Measurements from ENCODE around the gene KRTAP9-1.
A peak's percentile ranks its signal among the peaks of the same experiment; 100 is the strongest.
"Not testable (repeated sequence)": the region's sequence is repeated elsewhere in the genome, so short reads cannot be mapped to it uniquely, and the experiment has no call there.

KRTAP9-1 gene

GRCh38 chr17:41189837-41190318 is at the start of gene KRTAP9-1:
Gene KRTAP9-1 (plus strand): TSS chr17:41189887. CDS start chr17:41189887, 0 bp downstream.
- DNase-seq (ENCODE audit: low read depth), result not testable (repeated sequence)

DNA sequence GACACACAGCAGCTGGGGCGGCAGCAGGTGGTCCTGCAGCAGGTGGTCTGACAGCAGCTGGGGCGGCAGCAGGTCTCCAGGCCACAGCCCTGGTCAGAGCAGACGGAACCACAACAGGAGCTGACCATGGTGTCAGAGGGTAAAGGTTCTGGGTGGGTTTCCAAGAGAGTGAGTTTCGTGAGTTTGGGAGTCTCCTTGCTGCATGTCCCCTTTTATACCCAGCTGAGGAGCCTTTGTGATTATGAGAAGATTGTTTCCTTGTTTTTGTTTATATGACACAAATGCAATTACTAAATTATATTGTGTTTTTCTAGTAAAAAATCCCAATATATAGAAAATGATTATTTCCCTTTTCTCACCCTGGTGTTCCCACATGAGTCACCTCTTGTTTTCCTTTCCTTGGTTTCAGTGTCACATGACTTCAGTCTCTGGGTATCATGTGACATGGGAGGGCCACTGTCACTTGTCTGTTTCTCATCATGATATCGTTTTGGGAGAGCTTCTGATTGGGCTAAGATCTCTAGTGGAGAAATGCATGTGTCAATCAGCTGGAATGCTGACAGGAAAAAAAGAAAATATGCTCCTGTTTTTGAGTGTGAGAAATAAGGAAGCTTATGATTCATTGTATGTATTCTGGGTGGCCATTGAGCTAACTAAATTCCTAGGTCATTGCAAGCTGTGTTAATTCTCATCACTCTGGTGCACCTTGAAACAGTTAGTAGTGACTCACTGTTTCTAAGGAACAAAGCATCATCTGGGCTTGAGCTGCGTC is 49.1 kb upstream of the KRTAP9-1 start, which contains the start of gene KRTAP4-6:
Gene KRTAP4-6 (minus strand): TSS at position 185 of the 772 bp plus-strand sequence. CDS start 57 bp downstream, at position 128.
- no peak for DNase-seq (ENCODE audit: low read depth)

DNA sequence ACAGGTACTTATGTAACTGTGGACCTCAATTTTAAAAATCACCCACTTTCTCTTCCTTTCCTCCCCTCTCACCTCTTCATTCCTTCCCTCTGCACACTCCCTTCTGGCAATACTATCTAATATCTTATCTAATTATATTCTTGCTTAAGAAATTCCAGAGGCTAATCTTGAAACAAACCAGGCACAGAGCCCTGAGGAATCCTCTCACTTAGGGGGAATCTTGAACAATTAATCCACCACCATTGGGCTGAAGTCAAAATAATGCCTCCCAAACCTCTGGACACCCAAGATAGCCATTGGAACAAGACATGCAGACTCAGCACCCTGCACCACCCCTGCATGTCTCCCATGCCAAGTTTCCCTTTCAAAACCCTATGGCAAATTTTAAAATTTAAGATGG is 48.3 kb upstream of the KRTAP9-1 start:
- DNase-seq (ENCODE audit: low read depth), result no peak

DNA sequence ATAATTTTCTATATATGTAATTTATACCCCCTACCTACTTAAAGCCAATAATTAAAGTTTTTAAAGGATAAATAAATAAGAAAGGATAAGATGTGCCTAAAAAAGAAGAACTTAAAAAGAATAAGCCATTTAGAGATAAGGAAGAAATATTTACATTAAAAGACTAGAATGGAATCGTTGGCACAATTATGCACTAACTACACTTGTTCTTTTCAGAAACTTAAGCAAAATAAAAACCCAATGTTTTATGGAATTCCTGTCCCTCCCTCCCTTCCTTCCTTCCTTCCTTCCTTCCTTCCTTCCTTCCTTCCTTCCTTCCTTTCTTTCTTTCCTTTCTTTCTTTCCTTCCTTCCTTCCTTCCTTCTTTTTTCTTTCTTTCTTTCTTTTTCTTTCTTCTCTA is 44.8 kb upstream of the KRTAP9-1 start:
- DNase-seq (ENCODE audit: low read depth), result no peak

GRCh38 chr17:41145261-41145660 is 44.4 kb upstream of the KRTAP9-1 start:
- no peak for DNase-seq (ENCODE audit: low read depth)

DNA sequence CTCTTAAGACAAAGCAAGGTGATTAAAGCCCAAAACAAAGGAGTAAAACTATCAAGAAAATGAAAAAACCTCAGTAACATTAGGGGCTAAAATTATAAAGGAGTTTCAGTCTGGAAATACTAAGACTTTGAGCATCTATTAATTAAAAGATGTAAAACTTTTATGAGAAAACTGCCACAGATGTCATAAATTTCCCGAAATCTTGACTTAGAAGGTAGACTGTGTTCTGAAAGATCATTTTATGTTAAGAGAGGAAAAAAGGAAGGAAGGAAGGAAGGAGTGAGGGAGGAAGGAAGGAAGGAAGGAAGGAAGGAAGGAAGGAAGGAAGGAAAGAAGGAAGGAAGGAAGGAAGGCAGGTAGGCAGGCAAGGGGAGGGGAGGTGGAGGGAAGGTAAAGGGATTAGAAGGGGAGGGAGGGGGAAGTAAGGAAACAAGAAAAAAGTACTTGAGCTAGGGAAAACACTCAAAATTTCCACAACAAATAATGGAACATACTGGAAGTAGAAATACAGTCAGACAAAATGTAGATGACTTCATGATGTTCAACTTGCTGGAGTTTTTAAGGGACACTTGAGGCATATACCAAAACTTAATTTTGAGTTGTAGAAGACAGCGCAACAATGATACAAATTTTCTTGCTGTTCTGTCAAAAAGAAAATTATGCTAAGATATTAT is 42.0 kb upstream of the KRTAP9-1 start:
- no peak for DNase-seq (ENCODE audit: low read depth)

DNA sequence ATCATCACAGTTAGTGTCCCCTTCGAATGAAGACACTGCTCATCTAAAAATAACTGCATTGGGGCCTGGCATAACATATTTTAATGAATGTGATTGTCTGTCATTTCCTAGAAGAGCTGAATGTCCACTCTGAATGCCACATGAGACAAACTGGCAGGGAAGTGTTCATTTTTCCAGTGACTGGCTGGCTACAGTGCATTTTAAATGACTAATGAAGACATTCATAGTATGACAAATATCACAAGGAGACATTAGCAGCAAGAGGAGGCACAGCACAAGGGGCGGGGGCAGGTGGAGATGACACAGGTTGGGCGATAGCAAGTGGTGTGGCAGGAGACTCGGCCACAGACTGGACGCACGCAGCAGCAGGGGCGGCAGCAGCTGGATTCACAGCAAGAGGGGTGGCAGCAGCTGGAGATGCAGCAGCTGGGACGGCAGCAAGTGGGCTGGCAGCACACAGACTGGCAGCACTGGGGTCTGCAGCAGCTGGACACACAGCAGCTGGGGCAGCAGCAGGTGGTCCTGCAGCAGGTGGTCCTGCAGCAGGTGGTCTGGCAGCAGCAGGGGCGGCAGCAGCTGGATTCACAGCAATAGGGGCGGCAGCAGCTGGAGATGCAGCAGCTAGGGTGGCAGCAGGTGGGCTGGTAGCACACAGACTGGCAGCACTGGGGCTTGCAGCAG is 40.6 kb upstream of the KRTAP9-1 start:
- not testable (repeated sequence) for DNase-seq (ENCODE audit: low read depth)

DNA sequence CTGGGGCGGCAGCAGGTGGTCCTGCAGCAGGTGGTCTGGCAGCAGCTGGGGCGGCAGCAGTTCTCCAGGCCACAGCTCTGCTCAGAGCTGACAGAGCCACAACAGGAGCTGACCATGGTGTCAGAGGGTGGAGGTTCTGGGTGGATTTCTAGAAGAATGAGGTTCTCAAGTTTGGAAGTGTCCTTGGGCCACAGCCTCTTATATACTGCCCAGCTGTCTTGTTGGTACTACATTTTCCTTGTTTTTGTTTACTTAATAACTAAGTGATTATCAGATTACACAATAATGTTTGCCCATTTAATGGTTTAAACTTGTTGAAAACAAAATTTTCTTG is 40.1 kb upstream of the KRTAP9-1 start, which contains the start of gene KRTAP4-5:
Gene KRTAP4-5 (minus strand): TSS at position 174 of the 334 bp plus-strand sequence. CDS start 58 bp downstream, at position 116.
- no peak for DNase-seq (ENCODE audit: low read depth)

DNA sequence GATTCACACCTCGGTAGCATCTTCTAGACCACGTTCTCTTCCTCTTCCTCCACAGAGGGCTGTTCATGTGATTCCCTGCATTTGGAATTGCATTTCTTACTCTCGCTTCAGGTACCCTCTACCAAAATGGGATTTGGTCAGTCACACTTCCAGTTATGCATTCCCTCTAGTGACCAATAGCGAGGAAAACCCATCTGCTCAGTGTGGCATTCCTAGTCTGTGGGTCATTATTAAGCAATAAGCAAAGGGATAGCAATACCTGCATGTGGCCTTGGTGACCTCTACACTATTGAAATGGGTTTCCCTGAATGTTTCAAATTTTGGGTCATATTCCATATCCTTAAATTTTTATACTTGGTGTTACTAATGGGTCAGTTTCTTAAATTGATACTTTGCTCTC is 39.7 kb upstream of the KRTAP9-1 start:
- DNase-seq (ENCODE audit: low read depth), result no peak

GRCh38 chr17:41151525-41151924 is 38.2 kb upstream of the KRTAP9-1 start:
- no peak for DNase-seq (ENCODE audit: low read depth)

DNA sequence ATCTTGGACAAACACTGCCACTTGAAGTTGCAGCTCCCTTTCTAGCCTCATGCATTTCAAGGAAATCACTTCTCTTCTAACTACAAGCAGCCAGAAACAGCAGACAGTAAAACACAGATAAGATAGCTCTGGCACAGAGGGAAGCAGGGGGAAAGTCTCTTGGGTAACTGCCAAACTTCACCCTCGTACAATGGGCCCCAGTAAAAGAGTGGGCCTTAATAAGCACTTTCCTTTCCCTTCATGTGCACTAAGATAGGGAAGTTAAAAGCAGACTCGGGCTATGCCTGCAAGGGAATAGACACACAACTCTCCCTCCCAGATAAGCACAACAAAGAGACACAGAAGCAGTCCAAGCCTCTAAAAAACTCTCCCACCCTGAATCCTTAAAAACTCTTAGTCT is 35.8 kb upstream of the KRTAP9-1 start:
- peak; percentile 30 for DNase-seq (ENCODE audit: low read depth)

DNA sequence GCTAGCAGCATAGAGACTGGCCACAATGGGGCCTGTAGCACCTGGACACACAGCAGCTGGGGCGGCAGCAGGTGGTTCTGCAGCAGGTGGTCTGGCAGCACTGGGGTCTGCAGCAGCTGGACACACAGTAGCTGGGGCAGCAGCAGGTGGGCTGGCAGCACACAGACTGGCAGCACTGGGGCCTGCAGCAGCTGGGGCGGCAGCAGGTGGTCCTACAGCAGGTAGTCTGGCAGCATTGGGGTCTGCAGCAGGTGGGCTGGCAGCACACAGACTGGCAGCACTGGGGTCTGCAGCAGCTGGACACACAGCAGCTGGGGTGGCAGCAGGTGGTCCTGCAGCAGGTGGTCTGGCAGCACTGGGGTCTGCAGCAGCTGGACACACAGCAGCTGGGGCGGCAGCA is 29.5 kb upstream of the KRTAP9-1 start:
- DNase-seq (ENCODE audit: low read depth), result not testable (repeated sequence)

- no peak for DNase-seq (ENCODE audit: low read depth)
Observed at GRCh38 chr17:41160648-41161047, 29.0 kb upstream of the KRTAP9-1 start, which contains the start of gene KRTAP4-4. Gene KRTAP4-4 (minus strand): TSS chr17:41160748. CDS start chr17:41160691, 57 bp downstream.

- no peak for DNase-seq (ENCODE audit: low read depth)
Observed at GRCh38 chr17:41163828-41164227, 25.9 kb upstream of the KRTAP9-1 start.

DNA sequence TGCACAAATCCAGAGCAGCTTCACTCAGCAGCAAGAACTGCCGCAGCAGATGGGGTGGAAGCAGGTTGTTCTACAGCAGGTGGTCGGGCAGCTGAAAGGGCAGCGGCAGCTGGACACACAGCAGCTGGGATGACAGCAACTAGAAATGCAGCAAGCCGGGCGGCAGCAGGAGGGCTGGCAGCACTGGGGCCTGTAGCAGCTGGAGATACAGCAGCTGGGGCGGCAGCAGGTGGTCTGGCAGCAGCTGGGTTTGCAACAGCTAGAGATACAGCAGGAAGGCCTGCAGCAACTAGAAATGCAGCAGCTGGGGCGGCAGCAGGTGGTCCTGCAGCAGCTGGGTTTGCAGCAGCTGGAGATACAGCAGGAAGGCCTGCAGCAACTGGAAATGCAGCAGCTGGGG is 22.1 kb upstream of the KRTAP9-1 start:
- DNase-seq (ENCODE audit: low read depth), result no peak

DNA sequence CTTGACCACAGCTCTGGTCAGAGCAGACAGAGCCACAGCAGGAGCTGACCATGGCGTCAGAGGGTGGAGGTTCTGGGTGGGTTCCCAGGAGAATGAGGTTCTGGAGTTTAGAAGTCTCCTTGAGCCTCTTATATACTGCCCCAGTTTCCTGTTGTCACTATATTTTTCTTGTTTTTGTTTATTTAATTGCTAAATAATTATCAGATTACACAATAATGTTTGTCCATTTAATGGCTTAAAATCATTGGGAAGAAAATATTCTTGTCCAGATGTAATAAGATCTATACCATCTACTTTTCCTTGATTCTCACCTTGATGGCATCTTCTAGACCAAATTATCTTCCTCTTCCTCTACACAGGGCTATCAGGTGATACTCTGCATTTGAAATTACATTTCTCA is 21.6 kb upstream of the KRTAP9-1 start, which contains the start of gene KRTAP4-3:
Gene KRTAP4-3 (minus strand): TSS at position 101 of the 400 bp plus-strand sequence. CDS start 49 bp downstream, at position 52.
- no peak for DNase-seq (ENCODE audit: low read depth)

- DNase-seq (ENCODE audit: low read depth), result no peak
Observed at GRCh38 chr17:41171886-41172285, 17.8 kb upstream of the KRTAP9-1 start.

DNA sequence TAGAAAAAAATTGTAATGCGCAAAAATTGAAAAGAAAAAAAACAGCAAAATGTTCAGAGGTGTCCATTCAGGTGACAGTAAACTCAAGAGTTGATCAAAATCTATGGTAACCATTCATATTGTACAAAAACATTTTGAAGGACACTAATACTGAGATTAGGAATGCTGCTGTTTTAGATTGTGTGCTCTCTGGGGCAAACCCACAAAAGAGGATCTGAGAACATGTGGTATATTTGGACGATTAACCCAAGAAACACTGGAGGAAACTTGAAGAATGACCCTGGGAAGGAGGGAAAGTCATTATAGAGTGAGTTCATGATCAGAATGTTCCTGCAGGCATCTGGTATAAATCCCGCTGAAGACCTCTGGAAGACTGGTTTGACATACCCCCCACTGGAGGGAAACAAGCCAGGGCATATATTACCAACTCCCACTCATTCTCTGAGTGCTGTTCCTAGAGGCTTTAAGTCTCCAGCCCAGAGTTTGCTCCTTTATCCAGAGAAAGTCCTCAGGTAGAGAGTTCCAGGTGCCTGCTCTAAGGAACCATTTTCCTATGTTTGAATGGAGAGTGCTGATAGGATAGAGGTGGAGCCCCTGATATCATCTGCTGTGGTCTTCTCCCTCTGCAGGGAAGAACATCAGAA is 12.8 kb upstream of the KRTAP9-1 start:
- no peak for DNase-seq (ENCODE audit: low read depth)

DNA sequence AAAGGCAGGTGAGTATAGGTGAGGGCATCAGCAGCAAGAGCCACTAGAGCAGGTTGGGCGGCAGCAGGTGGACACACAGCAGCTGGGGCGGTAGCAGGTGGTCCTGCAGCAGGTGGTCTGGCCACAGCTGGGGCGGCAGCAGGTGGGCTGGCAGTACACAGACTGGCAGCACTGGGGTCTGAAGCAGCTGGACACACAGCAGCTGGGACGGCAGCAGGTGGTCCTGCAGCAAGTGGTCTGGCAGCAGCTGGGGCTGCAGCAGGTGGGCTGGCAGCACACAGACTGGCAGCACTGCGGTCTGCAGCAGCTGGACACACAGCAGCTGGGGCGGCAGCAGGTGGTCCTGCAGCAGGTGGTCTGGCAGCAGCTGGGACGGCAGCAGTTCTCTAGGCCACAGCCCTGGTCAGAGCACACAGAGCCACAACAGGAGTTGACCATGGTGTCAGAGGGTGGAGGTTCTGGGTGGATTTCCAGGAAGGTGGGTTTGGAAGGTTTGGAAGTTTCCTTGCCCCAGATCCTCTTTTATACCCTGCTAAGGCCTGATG is 11.9 kb upstream of the KRTAP9-1 start, which contains the start of gene KRTAP4-2:
Gene KRTAP4-2 (minus strand): TSS at position 495 of the 545 bp plus-strand sequence. CDS start 57 bp downstream, at position 438.
- DNase-seq (ENCODE audit: low read depth), result no peak

DNA sequence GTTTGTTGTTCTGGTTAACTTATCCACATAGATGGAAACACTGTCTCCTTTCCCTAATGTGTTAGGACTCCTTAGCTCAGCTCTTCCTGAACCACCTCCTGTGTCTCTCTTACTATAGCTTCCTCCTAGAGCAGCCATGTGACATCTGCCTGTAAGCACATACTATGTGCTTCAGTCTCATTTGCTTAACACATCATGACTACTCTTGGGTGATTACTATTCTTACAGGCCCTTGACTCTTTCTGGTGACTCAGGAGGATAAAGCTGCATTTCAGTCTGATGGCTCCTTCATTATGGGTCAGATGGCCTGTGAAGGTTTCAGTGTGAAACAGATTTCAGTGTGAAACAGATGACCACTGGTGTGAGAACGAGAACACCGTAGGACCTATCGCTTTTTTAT is 11.3 kb upstream of the KRTAP9-1 start:
- no peak for DNase-seq (ENCODE audit: low read depth)

GRCh38 chr17:41178843-41179616 is 10.7 kb upstream of the KRTAP9-1 start:
- DNase-seq (ENCODE audit: low read depth), result no peak

Data from CMK (cell line).